HG02973 (cell line): ENCODE measurements around the gene CCDC92.

Experiments used
- ATAC-seq: cut with Tn5 transposase; IDR thresholded peaks from one replicate; pipeline ENCODE4 v1.9.1; 2021; ENCODE audit warnings: moderate library complexity; ENCODE audit not compliant: unreplicated experiment

Gene CCDC92

DNA sequence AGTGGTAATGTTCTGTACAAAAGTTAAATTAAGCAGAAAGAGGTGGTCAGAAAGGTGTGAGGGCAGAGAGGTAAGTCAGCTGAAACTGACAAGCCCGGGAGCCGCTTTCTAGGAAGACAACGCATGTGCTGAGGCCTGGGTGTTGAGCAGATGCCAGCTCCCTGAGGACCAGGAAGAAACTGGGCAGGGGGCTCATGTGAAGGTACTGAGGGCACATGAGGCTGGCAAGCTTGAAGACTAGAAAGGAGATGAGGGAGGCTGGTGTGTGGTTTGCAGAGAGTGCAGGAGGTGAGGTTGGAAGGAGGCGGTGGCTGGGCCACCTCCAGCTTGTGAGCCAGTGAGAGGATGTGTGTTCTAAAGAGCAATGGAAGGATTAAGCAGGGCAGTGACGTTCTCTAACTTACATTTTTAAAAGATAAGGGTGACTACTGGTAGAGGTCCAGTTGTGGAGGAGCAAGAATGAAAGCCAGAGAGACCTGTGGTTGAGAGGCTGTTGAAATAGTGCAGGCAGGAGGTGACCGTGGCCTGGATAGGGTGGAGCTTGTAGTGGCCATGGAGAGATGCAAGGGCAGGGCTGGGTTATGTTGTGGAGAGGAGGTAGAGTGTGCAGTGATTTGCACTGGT, 29.5 kb upstream of the CCDC92 start:
- no peak for ATAC-seq

DNA sequence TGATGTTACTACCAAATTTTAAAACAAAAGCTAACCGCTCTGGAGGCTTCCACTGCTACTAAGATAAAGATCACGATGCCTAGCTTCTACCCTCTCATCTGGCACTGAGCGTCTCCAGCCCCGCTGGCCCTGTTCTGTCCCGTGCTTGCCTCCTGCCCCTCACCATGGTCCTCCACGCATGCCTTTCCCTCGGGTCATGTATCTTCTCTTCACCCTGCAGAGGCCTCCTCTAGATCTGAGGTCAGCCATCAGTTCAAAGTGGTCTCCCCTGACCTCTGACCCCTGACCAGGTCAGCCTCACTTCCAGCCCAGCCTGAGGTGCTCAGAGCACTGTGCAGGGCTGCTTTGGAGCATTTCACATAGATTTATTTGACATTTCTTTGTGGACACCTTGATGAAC, 28.7 kb upstream of the CCDC92 start:
- no peak for ATAC-seq

DNA sequence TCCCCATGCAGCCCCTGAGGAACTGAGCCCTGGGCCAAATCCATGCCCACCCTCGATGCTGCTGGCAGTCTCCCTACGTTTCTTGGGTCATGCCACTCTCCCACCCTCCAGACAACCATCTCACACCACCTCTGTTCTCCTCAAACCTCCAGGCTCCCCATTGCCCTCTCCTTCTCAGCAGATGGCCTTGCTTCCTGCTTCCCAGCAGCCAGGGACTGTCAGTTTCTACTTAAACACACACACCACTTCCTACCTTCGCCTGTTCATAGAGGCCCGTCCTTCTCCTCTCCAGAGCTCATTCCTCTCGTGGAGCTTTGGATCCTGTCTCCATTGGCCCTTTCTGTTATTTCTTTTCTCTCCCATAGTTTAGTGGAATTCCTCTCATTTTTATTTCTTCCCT, 27.5 kb upstream of the CCDC92 start:
- no peak for ATAC-seq

DNA sequence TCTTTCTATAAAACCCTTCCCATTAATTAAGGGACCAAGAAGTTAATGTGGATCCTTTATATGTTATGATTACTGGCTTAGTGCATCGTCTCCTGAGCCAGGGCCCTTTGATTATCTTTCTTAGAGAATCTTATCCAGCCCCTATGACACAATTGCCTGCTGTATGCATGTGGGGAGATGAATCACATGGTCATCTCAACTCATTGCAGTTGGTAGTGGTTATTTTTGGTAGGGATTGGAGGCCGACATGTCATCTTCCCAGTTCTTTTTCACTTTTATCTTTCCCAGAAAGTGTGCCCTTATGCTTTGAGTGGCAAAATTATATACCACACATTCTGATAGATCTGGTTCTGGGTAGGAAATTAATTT, 26.3 kb upstream of the CCDC92 start:
- ATAC-seq, result no peak

DNA sequence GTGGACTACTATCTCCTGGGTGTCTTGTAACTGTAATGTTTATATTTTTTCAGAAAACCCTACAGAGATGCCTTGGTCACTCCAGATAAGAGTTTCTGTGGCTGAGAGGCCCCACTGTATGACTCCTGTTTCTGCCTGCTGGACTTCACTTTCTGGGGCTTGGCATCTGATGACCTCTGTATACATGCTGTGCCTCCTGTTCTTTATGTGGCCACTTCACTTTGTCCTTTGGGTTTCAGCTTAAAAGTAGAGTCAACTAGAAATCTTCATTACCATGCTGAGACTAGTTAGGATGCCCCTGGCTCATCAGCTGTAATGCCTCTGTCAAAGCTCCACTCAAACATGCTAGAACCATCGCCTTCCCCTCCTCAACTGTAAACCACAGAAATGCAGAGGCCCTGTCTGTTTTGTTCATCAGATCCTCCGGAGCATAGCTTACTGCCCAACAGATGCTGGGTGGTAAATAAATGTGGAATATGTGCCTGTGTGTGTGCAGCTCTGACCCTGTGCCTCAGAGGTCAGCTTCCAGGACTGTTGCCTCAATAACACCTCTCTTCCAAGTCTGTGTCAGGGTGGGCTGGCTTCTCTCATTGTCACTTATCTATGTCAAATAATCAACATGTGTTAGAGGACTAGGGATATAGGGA, 25.8 kb upstream of the CCDC92 start:
- ATAC-seq, result no peak

DNA sequence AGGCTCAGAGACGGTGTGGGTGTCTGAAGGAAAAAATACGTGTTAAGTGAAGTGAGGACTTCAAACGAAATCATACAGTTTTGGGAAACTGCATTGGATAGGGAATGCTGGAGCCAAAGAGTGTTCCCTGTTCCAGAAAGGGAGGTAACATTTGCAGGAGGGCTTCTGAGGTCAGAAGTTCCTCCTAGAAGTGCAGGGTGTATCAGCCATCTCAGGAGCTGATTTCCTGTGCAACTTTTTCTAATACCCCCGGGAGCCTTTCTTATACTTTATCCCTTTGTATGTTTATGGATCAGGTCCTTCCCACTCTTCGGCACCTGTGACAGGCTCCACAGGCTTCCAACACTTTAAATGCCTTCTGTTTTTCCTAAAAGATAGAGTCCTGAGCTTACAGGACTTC, 25.3 kb upstream of the CCDC92 start:
- no peak for ATAC-seq

DNA sequence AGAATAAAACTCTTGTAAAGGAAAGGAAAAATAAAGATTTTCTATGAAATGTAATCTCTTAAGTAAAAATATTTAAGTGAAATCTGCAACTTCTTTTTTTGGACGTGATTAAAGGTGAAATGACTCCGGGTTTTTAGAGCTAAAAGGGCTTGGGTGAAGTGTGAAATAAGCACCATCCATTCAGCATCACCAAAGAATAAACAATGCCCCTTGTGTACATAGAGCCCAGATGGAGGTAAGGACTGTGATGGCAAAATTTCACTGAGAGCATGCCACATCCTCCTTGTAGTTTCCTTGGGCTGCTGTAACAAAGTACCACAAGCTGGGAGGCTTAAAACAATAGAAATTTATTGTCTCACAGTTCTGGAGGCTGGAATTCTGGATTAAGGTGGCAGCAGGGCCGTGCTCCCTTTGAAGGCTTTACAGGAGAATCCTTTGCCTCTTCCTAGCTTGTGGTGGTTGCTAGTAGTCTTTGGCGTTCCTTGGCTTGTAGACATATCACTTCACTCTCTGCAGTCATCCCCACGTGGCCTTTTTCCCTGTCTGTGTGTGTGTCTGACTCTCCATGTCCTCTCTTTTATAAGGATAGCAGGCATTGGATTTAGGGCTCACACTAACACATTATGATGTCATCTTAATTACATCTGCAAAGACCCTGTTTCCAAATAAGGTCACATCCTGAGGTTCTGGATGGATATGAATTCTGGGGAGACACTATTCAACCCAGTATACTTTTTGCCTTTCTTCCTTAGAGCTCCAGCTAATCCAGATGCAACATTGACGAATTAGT, 24.6 kb upstream of the CCDC92 start:
- ATAC-seq, result no peak

DNA sequence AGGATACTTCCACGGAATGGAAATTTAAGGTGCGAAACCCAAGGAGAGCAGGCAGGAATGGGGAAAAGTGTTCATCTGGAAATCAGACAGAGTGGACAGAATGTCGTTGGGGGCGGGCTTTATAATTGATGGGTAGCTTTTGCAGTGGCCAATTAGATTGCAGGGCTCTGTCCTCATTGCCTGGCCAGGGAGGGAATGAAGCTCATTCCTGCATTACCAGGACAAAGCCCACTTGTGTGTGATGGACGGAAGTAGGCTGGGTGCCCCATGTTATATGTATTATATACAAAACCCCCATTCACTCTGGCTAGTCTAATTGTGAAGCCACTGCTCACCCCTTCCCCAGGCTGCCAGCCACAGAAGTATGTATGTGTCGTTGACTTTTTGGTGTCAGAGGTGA, 23.9 kb upstream of the CCDC92 start:
- ATAC-seq, result no peak

DNA sequence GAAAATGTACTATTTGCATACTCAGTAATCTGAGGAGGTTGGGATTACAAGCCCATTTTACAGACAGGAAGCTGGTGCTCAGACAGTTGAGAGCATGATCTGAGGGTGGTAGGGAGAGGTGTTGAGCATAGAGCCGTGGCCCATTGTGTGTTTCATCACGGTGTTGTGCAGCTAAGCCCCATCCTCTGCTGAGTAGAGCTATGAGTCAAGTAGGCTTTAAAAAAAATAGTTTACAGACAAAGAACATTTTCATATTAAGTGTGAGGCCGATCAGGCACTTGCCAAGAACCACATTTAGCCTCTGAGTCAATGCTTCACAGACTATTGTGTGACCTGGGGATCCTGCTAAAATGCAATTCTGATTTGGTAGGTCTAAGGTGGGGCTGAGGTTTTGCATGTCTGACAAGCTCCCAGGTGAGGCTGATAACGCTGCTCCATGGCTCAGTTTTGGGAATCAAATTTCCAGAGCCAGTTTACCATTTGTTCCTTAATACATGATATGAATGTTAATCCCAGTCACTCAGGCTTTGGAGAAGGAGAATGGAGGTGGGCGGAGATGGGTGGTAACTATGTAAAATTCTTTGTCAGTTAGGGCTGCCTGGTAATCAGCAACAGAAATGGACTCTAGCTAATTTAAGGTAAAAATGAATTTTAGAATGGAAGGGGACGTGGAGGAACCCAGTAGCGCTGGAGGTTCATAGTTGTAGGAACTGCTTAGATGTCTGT, 22.6 kb upstream of the CCDC92 start:
- no peak for ATAC-seq

DNA sequence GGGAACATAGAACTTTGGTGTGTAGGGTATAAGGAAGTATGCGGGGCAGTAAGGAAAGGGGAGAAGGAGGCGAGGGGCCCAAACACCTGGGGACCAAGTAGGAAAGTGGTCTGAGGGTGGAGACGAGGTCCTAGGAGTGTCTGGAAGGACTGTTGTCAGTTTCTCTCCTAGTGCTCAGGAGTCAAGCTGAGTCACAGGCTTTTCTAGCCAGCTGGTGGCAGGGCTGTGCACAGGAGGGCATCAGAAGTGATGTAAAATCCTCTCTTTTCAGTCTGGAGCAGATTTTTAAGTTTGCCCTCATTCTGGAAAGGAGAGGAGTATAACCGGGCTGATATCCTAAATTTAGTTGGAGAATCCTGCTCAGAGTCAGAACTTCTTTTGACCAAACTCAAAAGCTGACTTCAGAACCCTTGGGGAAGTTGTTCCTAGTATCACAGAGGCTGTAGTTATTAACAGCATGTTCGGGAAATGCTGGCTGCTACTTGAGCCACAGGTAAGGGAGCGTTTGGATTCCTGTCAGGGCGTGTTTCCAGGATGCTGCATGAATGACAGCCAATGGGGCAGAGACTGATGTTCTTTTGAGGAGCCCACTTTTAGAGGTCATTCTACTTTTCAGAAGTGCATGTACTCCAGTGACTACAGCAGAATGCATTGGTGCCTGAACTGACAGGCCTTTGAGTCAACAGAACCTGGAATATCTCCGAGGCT, 19.6 kb upstream of the CCDC92 start:
- no peak for ATAC-seq

DNA sequence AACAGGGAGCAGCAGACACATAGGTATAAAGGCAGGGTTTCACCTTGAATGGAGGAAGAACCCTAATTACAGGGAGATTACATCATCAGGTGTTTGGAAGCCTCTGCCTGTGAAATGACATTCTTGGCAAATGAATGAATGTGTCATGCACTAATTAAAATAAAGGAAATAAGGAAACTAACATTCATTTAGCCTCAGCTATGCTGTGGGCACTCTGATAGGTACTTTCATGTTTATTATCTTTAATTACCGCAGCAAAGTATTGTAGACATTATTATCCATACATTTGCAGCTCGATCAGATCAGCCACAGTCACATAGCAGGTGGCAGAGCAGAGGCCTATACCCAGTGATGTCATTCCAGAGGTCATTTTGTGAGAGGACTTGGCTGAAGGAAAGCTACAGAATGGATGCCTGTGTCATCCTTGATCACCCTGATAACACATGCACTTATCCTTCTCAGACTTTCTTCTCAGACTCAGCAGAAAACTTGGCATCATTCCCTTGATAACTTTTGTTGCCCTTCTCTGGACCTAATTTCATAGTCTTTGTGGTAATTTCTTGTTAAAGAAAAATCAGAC, 18.8 kb upstream of the CCDC92 start:
- no peak for ATAC-seq

DNA sequence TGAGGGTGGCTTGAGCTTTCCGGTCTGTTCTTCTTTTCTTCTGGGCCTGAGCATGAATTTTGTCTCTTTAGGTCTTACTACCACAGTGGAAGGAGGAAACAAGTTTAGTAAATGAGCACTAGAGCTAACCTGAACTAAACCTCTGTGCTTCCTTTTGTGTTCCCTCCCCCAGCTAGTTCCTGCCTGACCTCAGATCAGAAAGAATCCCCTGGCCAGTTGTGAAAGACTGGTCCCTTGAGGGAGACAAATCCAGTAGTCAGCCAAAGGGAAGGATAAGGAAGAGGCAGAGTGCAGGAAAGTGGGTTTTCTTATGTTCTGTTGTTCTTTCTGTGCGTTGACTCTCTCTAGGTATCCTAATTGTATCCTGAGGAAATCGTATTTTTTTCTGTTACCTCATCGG, 17.9 kb upstream of the CCDC92 start:
- ATAC-seq, result no peak

DNA sequence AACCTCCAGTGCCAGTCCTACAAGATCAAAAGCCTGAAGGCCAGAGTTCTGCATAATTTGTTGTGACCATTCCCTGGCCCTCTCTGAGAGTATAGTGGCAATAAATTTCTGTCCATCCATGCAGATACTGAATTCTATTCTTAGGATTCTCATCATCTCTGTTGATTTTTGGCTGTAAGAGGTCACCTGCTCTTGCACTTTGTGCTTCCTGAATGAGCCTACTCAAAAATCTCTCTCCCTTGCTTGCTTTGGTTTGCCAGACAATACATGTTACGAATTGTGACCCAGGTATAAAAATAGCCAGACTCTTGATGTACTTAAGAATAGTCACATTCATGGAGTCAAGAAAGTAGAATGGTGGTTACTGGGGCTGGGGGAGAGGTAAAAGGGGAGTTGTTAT, 17.1 kb upstream of the CCDC92 start:
- no peak for ATAC-seq

DNA sequence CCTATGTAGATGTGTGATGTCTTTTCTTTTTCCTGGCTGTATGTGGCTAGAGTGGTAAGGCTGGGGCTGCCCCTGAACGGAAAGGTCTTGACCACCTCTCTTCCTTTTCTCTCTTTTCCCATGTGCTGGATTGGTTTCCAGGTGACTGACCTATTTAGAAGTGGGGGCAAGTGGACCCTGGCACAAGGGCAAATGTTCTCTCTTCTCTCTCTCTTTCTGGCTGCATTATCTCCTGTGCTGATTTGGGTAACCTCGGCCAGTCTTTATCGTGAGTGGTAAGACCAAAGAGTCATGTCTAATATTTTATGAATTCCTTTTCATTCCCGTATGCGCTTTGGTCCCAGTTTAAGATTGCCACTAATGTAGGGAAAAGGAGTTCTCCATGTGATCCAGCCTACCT, 16.5 kb upstream of the CCDC92 start:
- ATAC-seq, result no peak

DNA sequence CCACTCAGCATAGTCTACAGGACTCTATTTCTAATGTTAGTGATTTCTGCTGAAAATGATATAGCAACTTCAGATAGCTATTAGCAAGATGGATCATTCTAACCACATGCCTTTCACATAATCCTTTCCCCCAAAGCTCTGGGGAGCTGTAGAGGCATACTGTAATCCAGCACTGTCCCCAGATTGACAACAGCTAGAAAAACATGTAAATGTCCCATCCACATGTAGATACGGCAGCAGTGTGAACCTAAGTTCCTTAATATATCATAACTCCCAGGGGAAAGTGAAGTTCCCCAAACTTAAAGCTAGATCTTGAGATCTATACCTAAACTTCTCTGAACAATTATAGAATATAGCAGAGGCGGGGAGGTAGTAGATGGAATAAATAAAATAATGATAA, 14.4 kb upstream of the CCDC92 start:
- ATAC-seq, result no peak

DNA sequence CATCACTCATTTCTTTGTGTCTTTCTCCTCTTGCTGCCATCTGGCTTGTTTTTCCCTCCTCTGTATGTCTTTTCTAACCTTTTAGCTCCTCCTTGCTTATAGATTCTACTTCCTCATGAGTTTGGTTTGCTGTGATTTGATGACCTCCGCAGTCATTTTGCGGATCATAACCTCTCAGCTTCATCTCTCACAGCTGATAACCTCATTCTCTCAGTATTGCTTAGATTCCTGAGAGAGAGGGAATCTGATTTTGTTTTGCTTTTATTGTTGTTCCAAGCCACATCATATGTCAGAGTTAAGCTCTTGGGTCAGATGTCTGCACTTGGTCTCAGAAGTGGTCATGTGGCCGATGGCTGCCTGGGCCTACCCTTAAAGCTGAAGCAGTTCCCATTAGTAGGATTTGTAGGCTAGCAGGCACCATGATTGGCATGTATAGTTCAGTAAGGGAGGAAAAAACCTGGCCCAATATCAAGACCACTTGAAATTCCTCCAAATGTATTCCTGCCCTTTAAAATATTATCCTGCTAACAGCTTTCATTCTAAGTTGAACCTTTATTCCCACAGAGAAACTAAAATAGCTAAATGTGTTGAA, 13.8 kb upstream of the CCDC92 start:
- no peak for ATAC-seq

DNA sequence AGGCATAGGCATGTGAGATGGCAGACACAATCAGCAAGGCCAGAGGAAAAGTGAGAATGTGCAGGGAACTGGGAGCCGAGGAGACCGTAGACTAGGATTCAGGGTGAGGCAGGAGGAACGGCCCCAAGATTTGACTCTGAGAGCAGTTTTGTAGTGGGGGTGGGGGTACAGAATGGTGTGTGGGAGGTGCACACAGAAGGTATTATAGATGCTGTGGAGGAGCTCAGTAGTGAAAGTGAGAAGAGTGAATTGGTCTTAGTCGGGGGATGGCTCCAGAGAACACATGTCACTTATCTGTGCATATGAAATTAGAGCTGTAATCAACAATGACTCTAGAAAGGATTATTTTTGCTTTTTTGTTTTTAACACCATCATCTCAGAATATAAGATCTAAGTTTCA, 12.3 kb upstream of the CCDC92 start:
- no peak for ATAC-seq

DNA sequence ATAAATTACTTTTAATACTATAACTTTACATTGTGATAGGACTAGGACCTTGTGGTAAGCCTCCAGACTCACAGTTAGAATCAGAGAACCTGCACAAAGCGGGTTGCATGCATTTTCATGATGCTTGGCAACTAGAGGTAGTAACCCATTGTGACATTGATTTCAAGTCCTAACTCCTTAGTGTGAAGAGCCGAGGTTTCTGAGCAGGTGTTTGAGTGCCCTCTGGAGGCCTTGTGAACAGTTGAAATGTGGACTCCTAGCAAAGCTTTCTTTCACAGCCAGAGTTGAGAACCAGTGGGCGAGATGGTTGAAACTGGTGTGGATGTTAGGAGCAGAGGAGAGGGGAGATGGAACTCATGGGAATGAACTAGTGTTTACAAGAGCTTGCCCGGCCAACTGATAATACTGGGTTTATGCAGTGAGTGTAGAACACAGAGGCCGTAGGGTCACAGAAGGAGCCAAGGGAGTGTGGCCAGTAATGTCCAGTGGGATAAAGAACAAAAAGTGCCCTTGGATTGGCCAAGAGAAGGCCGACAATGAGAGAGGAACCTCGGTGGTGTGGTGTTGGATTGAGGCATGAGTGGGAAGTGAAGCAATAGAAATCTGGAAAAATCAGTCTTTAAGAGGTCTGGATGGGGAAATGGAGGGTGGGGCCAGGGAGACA, 11.3 kb upstream of the CCDC92 start:
- ATAC-seq, result no peak

DNA sequence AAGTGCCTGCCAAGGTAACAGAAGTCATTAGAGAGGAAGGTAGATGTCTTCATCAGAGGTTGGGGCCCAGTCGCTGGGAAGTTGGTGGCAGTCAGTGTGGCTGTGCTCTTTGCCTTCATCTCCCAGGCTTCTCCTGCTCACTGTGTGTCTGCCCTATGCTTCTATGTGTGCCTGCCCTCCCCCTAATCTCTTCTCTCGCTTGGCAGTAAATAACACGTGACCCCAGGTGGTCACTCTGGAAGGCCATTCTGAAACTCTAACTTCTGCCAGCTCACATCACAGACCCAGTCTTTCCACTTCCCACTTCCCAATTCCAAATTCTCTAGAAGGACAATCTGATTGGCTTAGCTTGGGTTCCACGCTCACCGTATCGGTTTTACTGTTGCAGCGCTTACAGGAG, 9.6 kb upstream of the CCDC92 start:
- ATAC-seq, result no peak

DNA sequence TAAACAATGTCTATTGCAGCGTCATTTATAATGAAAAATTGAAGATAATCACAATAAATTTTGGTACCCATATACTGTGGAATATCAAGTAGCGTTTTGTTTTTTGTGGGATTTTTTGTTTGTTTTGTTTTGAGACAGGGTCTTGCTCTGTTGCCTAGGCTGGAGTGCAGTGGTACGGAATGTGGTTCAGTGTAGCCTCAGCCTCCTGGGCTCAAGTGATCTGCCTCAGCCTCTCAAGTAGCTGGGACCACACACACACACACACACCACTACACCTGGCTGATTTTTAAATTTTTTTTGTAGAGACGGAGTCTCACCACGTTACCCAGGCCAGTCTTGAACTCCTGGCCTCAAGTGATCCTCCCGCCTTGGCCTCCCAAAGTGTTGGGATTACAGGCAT, 6.9 kb upstream of the CCDC92 start:
- no peak for ATAC-seq
